Measurements from ENCODE around the gene KNDC1.
"Not testable (repeated sequence)": the region's sequence is repeated elsewhere in the genome, so short reads cannot be mapped to it uniquely, and the experiment has no call there.

Gene KNDC1

DNA sequence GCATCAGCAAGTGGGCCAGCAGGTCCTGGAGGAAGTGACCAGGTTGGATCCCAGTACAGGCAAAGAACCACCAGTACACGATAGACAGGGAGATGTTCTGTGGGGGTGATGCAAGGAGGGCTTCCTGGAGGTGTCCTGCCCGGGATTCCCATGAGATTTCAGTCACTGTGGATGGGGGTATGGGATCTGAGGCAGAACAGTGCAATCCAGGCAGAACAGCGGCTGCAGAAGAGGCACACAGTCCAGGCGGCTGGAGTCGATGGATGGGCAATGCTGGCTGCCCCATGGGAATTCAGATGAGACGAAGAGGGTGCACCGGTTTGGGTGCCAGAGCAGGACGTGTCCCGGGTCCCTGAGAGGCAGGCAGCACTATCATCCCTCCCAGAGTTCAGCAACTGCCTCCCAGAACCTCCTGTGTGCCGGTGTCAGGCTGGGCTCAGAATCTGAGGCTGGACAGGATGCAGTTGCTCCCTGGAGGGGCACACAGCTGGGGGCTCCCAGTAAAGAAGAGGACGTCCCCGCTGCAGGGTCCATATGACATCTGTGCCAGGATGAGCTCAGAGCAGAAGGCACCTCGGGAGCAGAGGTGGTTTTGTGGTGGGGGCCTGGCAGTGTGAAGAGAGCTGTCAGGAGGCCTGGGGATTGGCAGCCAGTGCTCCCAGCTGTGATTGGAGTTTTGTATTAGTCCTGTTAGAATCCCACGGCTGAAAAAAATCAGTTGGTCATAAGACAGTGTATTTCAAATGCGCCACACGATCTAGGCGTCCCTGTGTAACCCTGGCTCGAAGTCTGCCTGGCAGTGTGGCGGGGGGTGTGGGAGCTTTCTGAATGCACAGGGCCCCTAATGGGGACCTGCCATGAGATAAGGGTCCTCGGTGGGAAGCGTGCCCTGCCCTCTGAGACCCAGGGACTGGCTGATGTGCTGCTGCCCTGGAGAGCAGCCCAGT is 3.2 kb downstream of the KNDC1 start:
- FAIRE-seq = no peak

GRCh38 chr10:133163889-133164815 is 4.1 kb downstream of the KNDC1 start:
- FAIRE-seq = no peak

GRCh38 chr10:133164816-133165555 is 5.0 kb downstream of the KNDC1 start:
- FAIRE-seq = no peak

DNA sequence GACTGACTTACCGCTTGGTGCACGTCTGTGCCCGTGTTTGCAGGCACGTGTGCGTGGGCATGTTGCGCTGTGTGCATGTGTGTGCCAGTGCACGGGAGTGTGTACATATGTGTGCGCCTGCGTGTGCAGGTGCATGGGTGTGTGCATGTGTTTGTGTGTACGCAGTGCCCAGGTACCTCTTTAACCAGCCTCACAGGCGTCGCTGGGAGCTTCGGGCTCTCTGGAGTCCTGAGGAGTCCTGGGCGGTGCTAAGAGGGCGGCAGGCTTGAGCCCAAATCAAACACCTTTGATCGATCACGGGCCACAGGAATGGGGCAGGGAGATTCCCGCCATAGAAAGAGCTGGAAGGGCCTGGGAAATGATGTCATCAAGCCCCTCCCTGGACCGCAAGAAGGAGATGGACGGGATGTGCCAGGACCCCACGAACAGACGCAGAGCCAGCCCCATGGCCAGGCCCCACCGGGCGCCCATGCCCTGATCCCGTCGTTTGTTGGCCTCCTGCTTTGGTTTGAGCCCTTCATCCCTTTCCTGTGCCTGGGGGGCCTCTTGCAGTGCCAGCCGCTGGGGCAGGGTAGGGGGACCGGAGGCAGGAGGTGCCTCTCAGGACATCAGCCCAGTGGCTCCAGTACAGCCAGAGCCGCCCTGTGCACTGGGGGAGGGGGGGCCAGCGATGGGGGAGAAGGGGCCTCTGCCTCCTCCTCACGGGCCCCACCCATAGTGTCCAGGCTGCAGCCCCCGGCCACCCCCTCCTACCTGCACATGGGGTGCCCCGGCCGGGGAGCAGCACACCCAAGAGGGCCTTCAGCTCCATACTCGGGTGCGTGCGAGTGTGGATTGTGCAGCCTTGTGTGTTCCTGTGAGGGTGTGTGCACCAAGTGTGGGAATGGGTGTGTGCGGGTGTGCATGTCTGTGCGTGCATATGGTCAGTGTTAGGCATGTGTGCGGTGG is 5.8 kb downstream of the KNDC1 start:
- no peak for FAIRE-seq

DNA sequence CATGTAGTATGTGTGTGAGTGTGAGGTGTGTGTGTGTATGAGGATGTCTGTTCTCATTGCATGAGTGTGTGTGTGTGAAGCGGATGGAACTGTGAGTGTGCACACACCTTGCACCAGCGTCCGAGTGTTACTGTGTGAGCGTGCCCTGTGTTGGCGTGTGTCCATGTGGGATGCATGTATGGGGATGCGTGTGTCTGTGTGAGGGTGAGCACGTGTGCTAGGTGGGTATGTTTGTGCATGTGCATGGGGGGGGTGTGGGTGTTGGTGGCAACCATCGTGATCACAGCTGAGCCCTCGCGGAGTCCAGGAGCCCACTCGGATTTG is 6.4 kb downstream of the KNDC1 start:
- no peak for FAIRE-seq

DNA sequence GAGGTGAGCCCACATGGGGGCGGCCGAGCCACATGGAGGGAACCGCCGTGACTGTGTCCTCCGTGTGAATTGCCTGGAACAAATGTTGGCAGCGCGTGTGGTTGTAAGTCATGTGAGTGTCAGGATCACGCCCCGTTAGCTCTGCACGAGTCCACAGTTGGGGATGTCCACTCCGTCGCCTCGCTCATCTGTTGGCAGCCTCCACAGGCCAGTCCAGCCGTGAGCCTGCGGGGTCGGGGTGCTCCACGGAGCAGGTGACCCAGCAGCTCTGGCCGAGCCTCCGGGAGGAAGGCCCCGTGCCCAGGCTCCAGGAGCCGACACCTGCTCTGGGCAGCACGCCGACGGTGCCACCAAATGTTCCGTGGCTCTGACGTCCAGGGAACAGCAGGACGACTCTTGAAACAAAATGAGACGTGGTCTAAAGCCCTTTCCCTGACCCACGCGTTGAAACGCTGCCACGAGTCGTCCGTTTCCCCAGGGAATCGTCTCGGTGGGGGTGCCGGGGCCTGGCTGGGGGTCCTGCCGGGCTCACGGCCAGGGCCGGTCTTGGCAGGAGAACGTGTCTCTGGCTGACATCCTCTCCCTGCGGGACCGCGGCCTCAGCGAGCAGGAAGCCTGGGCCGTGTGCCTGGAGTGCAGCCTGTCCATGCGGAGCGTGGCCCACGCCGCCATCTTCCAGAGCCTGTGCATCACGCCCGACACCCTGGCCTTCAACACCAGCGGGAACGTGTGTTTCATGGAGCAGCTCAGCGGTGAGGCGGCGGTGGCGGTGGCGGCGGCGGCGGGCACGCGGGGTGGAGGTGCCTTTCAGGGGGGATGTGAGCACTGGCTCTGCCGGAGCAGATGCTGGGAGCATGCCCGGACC is 7.0 kb downstream of the KNDC1 start:
- FAIRE-seq = no peak

- no peak for FAIRE-seq
Measured at GRCh38 chr10:133167693-133168616, 7.9 kb downstream of the KNDC1 start.

DNA sequence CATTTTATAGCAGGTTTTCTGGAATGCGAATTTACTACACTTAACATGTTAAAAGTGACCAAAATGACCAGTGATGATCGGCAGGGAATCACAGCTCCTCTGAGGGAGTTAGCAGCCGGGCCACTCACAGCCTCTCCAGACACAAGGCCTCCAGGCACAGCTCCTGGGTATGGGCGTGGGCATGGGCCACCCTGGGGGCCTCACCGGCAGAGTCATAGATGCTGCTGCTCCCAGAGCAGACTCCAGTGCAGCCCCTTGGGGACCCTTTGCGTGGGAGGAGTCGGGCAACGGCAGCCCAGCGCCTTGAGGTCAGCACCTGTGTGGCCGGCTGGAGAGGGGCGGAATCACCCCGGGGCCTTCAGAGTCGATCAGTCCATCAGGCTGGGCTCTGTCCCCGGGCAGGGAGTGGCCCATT is 8.6 kb downstream of the KNDC1 start:
- FAIRE-seq = no peak

DNA sequence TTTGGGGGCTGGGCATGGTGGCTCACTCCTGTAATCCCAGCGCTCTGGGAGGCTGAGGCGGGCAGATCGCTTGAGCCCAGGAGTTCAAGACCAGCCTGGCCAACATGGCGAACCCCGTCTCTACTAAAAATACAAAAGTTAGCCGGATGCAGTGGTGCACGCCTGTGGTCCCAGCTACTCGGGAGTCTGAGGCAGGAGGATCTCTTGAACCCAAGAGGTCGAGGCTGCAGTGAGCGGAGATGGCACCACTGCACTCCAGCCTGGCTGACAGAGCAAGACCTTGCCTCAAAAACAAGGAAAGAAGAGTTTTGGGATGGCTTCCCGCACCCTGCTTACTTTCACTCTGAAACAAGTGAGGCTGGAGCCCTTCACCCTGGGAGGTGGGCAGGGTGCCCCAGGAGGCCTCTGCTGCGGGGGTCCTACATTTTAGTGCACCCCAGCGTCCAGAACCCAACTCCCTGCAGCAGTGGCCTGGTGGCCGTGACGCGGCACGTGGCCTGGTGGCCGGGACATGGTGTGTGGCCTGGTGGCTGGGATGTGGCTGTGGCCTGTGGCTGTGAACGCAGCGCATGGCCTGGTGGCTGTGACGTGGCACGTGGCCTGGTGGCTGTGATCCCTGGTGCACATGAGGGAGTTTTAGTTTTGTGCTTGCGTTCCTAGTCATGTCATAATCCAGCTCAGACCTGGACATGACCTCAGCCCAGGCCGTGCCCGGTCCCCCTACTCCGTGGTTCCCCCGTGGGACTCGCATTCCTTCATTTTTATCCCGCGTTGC is 9.3 kb downstream of the KNDC1 start:
- FAIRE-seq = no peak

- no peak for FAIRE-seq
Measured at GRCh38 chr10:133170092-133170491, 10.1 kb downstream of the KNDC1 start.

- no peak for FAIRE-seq
Measured at GRCh38 chr10:133173860-133174640, 14.0 kb downstream of the KNDC1 start.

GRCh38 chr10:133174689-133175263 is 14.8 kb downstream of the KNDC1 start:
- no peak for FAIRE-seq

GRCh38 chr10:133175624-133176023 is 15.6 kb downstream of the KNDC1 start:
- FAIRE-seq = not testable (repeated sequence)

DNA sequence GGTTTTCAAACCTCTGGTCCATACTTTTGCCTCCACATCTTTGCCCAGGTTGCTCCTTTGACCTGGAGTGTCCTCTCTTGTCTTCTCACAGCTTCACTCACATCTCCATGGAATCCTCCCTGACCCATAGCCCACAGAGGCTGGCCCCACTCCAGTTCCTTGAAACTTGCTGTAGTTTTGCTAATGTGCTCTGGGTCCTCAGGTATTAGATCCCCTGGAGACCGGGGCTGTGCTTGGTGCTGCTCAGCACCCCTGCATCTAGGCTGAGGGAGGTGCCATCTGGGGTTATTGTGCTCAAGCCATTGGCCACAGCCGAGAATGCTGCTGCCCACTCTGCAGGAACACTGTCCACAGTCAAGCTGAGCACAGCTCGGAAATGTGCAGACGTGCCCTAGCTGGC is 16.5 kb downstream of the KNDC1 start:
- FAIRE-seq = no peak

- FAIRE-seq = no peak
Measured at GRCh38 chr10:133177380-133178157, 17.6 kb downstream of the KNDC1 start.

DNA sequence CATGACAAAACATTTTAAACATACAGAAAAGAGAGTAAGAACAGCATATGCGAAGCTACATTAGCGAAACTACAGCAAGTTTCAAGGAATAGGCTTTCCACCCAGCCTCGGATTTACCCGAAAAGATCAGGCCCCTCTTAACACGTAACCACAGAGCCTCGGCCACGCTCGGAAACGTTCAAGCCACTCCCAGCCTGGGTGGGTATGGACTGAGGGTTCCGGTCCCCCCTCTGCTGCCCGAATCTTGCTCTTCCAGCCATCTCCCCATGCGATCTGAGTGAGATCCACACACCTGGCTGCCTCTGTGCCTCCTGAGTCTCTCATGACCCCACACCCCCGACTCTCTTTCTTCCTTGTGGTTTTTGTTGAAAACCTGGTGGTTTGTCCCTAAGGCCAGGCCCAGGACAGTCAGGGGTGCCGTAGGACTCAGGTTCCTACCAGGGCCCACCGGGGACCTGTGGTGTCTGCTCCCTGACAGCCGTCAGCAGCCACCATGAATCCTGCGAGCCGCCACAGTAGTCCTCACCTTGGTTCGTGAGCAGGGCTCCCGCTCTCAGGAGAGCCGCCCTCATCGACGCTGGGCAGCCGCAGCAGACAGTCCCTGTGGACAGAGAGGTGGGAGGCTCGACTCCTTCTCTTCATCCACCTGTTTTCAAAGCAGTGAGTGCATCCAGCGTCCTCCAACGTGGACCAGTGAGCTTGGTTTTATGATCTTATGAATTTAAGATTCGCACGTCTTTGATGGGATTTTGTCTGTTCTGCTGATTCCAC is 18.5 kb downstream of the KNDC1 start:
- no peak for FAIRE-seq
